H9 (cell line): ENCODE results near the gene CAMSAP2. TPM values are rescaled to one million over a fixed set of nuclear protein-coding genes. Genes with fewer than 3 reads are reported as not detected.

Experiments used
- DNase-seq: peaks from one replicate; pipeline ENCODE4 v3.0.0-alpha.2; 2017
- H2AFZ ChIP-seq: one replicate; pipeline ENCODE4 v1.6.1; 2013; ENCODE audit warnings: mild to moderate bottlenecking, low read length, control low read depth, moderate library complexity
- H2AK5ac ChIP-seq: 2 replicates; pipeline ENCODE4 v1.6.1; 2013; ENCODE audit warnings: low read length, control low read depth, mixed read lengths; ENCODE audit not compliant: insufficient read length
- H2BK120ac ChIP-seq: one replicate; pipeline ENCODE4 v1.6.1; 2013; ENCODE audit warnings: low read depth, mild to moderate bottlenecking, low read length, control low read depth, inconsistent platforms; ENCODE audit not compliant: poor library complexity, severe bottlenecking
- H2BK12ac ChIP-seq: 2 replicates; pipeline ENCODE4 v1.6.1; 2013; ENCODE audit warnings: low read length, control low read depth, mixed read lengths, low read depth; ENCODE audit not compliant: insufficient read length
- H2BK15ac ChIP-seq: 2 replicates; pipeline ENCODE4 v1.6.1; 2013; ENCODE audit warnings: low read depth, low read length, control low read depth
- H2BK20ac ChIP-seq: one replicate; pipeline ENCODE4 v1.6.1; 2013; ENCODE audit warnings: low read depth, mild to moderate bottlenecking, low read length, control low read depth, inconsistent platforms; ENCODE audit not compliant: poor library complexity, severe bottlenecking
- H2BK5ac ChIP-seq: 2 replicates; pipeline ENCODE4 v1.6.1; 2013; ENCODE audit warnings: low read length, control low read depth, mixed read lengths; ENCODE audit not compliant: insufficient read length
- H3K14ac ChIP-seq: 2 replicates; pipeline ENCODE4 v1.6.1; 2013; ENCODE audit warnings: low read length, control low read depth; ENCODE audit not compliant: insufficient read depth
- H3K18ac ChIP-seq: 2 replicates; pipeline ENCODE4 v1.6.1; 2013; ENCODE audit warnings: low read depth, mild to moderate bottlenecking, mixed read lengths, low read length, control low read depth; ENCODE audit not compliant: insufficient read length
- H3K23ac ChIP-seq: 2 replicates; pipeline ENCODE4 v1.6.1; 2013; ENCODE audit warnings: low read length, control low read depth, mixed read lengths, low read depth; ENCODE audit not compliant: insufficient read length
- H3K23me2 ChIP-seq: 2 replicates; pipeline ENCODE4 v1.6.1; 2013; ENCODE audit warnings: low read depth, mild to moderate bottlenecking, mixed read lengths, low read length, control low read depth; ENCODE audit not compliant: insufficient read length, poor library complexity, severe bottlenecking
- H3K27ac ChIP-seq: 2 replicates; pipeline ENCODE4 v1.5.1; 2013; ENCODE audit warnings: low read length, control low read depth, mixed read lengths, low read depth; ENCODE audit not compliant: insufficient read length
- H3K27me3 ChIP-seq: 2 replicates; pipeline ENCODE4 v1.6.1; 2013; ENCODE audit warnings: low read length, control low read depth, inconsistent platforms; ENCODE audit not compliant: insufficient read depth
- H3K4ac ChIP-seq: 2 replicates; pipeline ENCODE4 v1.6.1; 2013; ENCODE audit warnings: low read depth, mild to moderate bottlenecking, control low read depth, inconsistent platforms, low read length, moderate library complexity
- H3K4me1 ChIP-seq: 2 replicates; pipeline ENCODE4 v1.6.1; 2013; ENCODE audit warnings: low read length, control low read depth, inconsistent platforms; ENCODE audit not compliant: insufficient read depth
- H3K4me2 ChIP-seq: 2 replicates; pipeline ENCODE4 v1.6.1; 2013; ENCODE audit warnings: low read length, control low read depth, mixed read lengths; ENCODE audit not compliant: insufficient read length, insufficient read depth
- H3K56ac ChIP-seq: 2 replicates; pipeline ENCODE4 v1.6.1; 2013; ENCODE audit warnings: low read depth, mild to moderate bottlenecking, mixed read lengths, low read length, control low read depth; ENCODE audit not compliant: insufficient read length
- H3K79me1 ChIP-seq: 2 replicates; pipeline ENCODE4 v1.6.1; 2013; ENCODE audit warnings: low read depth, mild to moderate bottlenecking, moderate library complexity, low read length, control low read depth, inconsistent platforms; ENCODE audit not compliant: insufficient read depth, poor library complexity, severe bottlenecking
- H3K79me2 ChIP-seq: 2 replicates; pipeline ENCODE4 v1.6.1; 2013; ENCODE audit warnings: low read length, control low read depth, inconsistent platforms; ENCODE audit not compliant: insufficient read depth
- H3K9ac ChIP-seq: 2 replicates; pipeline ENCODE4 v1.6.1; 2013; ENCODE audit warnings: low read length, control low read depth, mixed read lengths; ENCODE audit not compliant: insufficient read length; ENCODE audit errors: extremely low read depth
- H3K9me3 ChIP-seq: one replicate; pipeline ENCODE4 v1.6.1; 2013; ENCODE audit warnings: low read depth, low read length, inconsistent platforms; ENCODE audit not compliant: control insufficient read depth
- H3T11ph ChIP-seq: one replicate; pipeline ENCODE4 v1.6.1; 2013; ENCODE audit warnings: mild to moderate bottlenecking, low read length, control low read depth, inconsistent platforms
- H4K20me1 ChIP-seq: one replicate; pipeline ENCODE4 v1.6.1; 2013; ENCODE audit not compliant: control insufficient read depth, insufficient read length, insufficient read depth
- H4K5ac ChIP-seq: 2 replicates; pipeline ENCODE4 v1.6.1; 2013; ENCODE audit warnings: low read depth, mild to moderate bottlenecking, mixed read lengths, low read length, control low read depth; ENCODE audit not compliant: insufficient read length
- H4K8ac ChIP-seq: replicated peaks from 2 replicates; pipeline ENCODE4 v1.6.1; 2013; ENCODE audit warnings: low read length, control low read depth, mixed read lengths, low read depth; ENCODE audit not compliant: insufficient read length
- H4K91ac ChIP-seq: 2 replicates; pipeline ENCODE4 v1.6.1; 2013; ENCODE audit warnings: low read depth, mild to moderate bottlenecking, moderate library complexity, mixed read lengths, low read length, control low read depth; ENCODE audit not compliant: insufficient read length
- H3K27ac Mint-ChIP-seq, 3 experiments: 2 replicates in 2 of 3; 3 replicates in 1 of 3; pipeline ENCODE4 v1.8.0; 2020 to 2021; ENCODE audit warnings: mixed read lengths in 3 of 3, mild to moderate bottlenecking in 1 of 3, moderate library complexity in 1 of 3
- H3K27me3 Mint-ChIP-seq: 2 replicates; pipeline ENCODE4 v1.8.0; 2021; ENCODE audit warnings: low read depth, mild to moderate bottlenecking, moderate library complexity, mixed read lengths
- H3K36me3 Mint-ChIP-seq, 3 experiments: 2 replicates in 2 of 3; 3 replicates in 1 of 3; pipeline ENCODE4 v1.8.0; 2020 to 2021; ENCODE audit warnings: low read depth in 3 of 3, mixed read lengths in 3 of 3; ENCODE audit not compliant: insufficient read depth in 1 of 3
- H3K4me1 Mint-ChIP-seq, 2 experiments: 2 replicates each; pipeline ENCODE4 v1.8.0; 2020; ENCODE audit warnings: mixed read lengths in 2 of 2
- H3K4me3 Mint-ChIP-seq, 2 experiments: 2 replicates in 1 of 2; 3 replicates in 1 of 2; pipeline ENCODE4 v1.8.0; 2020 to 2021; ENCODE audit warnings: mild to moderate bottlenecking in 2 of 2, mixed read lengths in 2 of 2, moderate library complexity in 1 of 2
- H3K9me3 Mint-ChIP-seq, 2 experiments: 2 replicates in 1 of 2; 3 replicates in 1 of 2; pipeline ENCODE4 v1.8.0; 2020; ENCODE audit warnings: mild to moderate bottlenecking in 2 of 2, mixed read lengths in 2 of 2, moderate library complexity in 1 of 2
- WGBS: extraction: QIAGEN DNeasy Blood & Tissue Kit; methylation state at CpG from one replicate; pipeline ENCODE4 v1.1.7; 2013; ENCODE audit warnings: missing lambda C conversion rate, low lambda C conversion rate, mixed read lengths; ENCODE audit not compliant: insufficient read length; ENCODE audit errors: extremely low coverage; 5-methylcytosine and 5-hydroxymethylcytosine counted together
- total RNA-seq: library from RNA; stranded (reverse); gene quantifications from 2 replicates; pipeline ENCODE4 v1.2.1, GENCODE V29; 2021
- TF ChIP-seq, protein P1 (sequence below): fragments of 200-600 bp; sonication (generic); conservative IDR thresholded peaks from 3 replicates; pipeline ENCODE4 v1.8.0; 2021; ENCODE audit warnings: antibody characterized with exemption, mild to moderate bottlenecking

The CAMSAP2 gene
- total RNA-seq, 1 experiment from 2014 or later: 33.7 TPM

DNA sequence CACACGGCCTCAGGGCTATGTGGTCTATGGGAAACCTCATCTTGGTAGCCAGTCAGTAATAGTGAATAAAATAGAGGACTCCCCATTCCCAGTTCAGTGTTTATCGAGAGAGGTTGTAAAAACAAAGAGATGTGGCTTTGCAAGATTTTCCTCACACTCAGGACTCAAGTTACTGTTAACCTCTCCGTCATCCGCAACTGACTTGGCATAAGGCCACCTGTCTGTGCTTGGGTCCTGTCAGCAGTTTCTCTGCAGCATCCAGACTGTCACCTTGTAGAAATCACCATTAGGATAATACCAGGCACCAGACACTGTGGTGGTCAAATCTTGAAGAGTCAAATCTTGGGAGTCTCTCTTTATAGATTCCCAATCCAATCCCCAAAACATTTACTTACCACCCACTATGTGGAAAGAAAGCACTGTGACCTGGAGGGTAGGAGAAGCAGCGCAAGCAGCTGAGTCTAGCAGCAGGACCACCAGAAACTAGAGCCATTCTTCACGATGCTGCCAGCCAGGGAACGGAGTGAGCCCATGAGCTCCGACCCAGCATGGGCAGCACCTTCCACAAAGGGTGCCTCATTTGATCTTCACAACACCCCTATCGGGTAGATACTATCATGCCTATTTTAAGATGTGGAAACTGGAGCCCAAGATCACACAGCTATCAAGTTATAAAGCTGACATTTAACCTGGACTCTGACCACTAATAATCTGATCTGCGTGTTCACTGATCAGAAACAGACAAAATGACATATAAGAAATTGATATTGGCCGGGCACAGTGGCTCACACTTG lies 128.5 kb downstream of the CAMSAP2 start:
- H4K5ac ChIP-seq: no peak overlapping the region
- no peak overlapping the region for H4K91ac ChIP-seq
- DNase-seq: no peak
- no peak overlapping the region; a peak in 1 of 7 replicates for H3K27ac Mint-ChIP-seq
- no peaks in the 10 kb centered on the region for H4K20me1 ChIP-seq
- H3K9ac ChIP-seq: no peak overlapping the region
- H3K18ac ChIP-seq: no peak overlapping the region
- H3K4me1 ChIP-seq: no peaks in the 10 kb centered on the region
- no peak overlapping the region for H3K23ac ChIP-seq
- H3K4me3 Mint-ChIP-seq: no peak overlapping the region
- no peaks in the 10 kb centered on the region for H3K9me3 Mint-ChIP-seq
- no peak overlapping the region for H4K8ac ChIP-seq
- no peak overlapping the region for H2BK20ac ChIP-seq
- no peak overlapping the region for H3K56ac ChIP-seq
- H3K36me3 Mint-ChIP-seq: peaks cover 0 to 9% (median 0%) of the 10 kb centered on the region in 3 experiments; a peak in 2 of 7 replicates
- H3K27me3 ChIP-seq: no peaks in the 10 kb centered on the region
- H3K23me2 ChIP-seq: no peaks in the 10 kb centered on the region
- H2AK5ac ChIP-seq: no peak overlapping the region
- H3T11ph ChIP-seq: no peak overlapping the region
- no peaks in the 10 kb centered on the region for H3K27me3 Mint-ChIP-seq
- no peaks in the 10 kb centered on the region for H3K9me3 ChIP-seq
- H3K4me2 ChIP-seq: no peak overlapping the region
- H3K14ac ChIP-seq: no peak overlapping the region
- H3K79me1 ChIP-seq: no peaks in the 10 kb centered on the region
- H3K79me2 ChIP-seq: no peaks in the 10 kb centered on the region
- H2BK15ac ChIP-seq: no peak overlapping the region
- no CpG with 5 or more reads among the region's 11 CpGs for WGBS
- no peak overlapping the region for H2BK12ac ChIP-seq
- no peak overlapping the region for H2BK5ac ChIP-seq
- no peak overlapping the region for H3K4ac ChIP-seq
- H3K4me1 Mint-ChIP-seq: peaks cover 5 to 12% of the 10 kb centered on the region in 2 experiments; a peak in 3 of 4 replicates
- H2AFZ ChIP-seq: no peak overlapping the region
- no peak overlapping the region for H2BK120ac ChIP-seq
- H3K27ac ChIP-seq: no peak overlapping the region
- TF ChIP-seq, protein P1, sequence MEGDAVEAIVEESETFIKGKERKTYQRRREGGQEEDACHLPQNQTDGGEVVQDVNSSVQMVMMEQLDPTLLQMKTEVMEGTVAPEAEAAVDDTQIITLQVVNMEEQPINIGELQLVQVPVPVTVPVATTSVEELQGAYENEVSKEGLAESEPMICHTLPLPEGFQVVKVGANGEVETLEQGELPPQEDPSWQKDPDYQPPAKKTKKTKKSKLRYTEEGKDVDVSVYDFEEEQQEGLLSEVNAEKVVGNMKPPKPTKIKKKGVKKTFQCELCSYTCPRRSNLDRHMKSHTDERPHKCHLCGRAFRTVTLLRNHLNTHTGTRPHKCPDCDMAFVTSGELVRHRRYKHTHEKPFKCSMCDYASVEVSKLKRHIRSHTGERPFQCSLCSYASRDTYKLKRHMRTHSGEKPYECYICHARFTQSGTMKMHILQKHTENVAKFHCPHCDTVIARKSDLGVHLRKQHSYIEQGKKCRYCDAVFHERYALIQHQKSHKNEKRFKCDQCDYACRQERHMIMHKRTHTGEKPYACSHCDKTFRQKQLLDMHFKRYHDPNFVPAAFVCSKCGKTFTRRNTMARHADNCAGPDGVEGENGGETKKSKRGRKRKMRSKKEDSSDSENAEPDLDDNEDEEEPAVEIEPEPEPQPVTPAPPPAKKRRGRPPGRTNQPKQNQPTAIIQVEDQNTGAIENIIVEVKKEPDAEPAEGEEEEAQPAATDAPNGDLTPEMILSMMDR: no peak
